IPS-18a (cell line): Measurements from ENCODE around the gene CASP5.

ENCODE experiments used
- H3K27ac ChIP-seq: one replicate; pipeline ENCODE4 v1.5.1; 2013; ENCODE audit warnings: low read length
- H3K27me3 ChIP-seq: one replicate; pipeline ENCODE4 v1.6.1; 2013; ENCODE audit warnings: mild to moderate bottlenecking, low read length; ENCODE audit not compliant: control insufficient read depth, insufficient read depth
- H3K36me3 ChIP-seq: one replicate; pipeline ENCODE4 v1.6.1; 2013; ENCODE audit warnings: low read depth, low read length; ENCODE audit not compliant: control insufficient read depth
- H3K4me1 ChIP-seq: one replicate; pipeline ENCODE4 v1.6.1; 2013; ENCODE audit warnings: low read depth, low read length; ENCODE audit not compliant: control insufficient read depth
- H3K4me3 ChIP-seq: one replicate; pipeline ENCODE4 v1.5.1; 2013; ENCODE audit warnings: low read length
- H3K9ac ChIP-seq: one replicate; pipeline ENCODE4 v1.6.1; 2013; ENCODE audit warnings: mild to moderate bottlenecking, low read length, moderate library complexity
- H3K9me3 ChIP-seq: one replicate; pipeline ENCODE4 v1.6.1; 2013; ENCODE audit warnings: low read depth, low read length; ENCODE audit not compliant: control insufficient read depth

The CASP5 gene

GRCh38 chr11:104962852-104963251 is 60.1 kb downstream of the CASP5 start:
- H3K9me3 ChIP-seq, result peaks cover 10% of the 10 kb centered on the region
- no peak overlapping the region for H3K27ac ChIP-seq
- H3K36me3 ChIP-seq, result no peaks in the 10 kb centered on the region
- no peaks in the 10 kb centered on the region for H3K27me3 ChIP-seq
- no peak overlapping the region for H3K9ac ChIP-seq
- H3K4me3 ChIP-seq, result no peak overlapping the region
- H3K4me1 ChIP-seq, result no peaks in the 10 kb centered on the region

GRCh38 chr11:104957280-104957679 is 65.7 kb downstream of the CASP5 start:
- H3K9me3 ChIP-seq, result no peaks in the 10 kb centered on the region
- H3K27ac ChIP-seq, result no peak overlapping the region
- H3K27me3 ChIP-seq, result no peaks in the 10 kb centered on the region
- no peak overlapping the region for H3K9ac ChIP-seq
- H3K36me3 ChIP-seq, result no peaks in the 10 kb centered on the region
- H3K4me3 ChIP-seq, result no peak overlapping the region
- no peaks in the 10 kb centered on the region for H3K4me1 ChIP-seq

GRCh38 chr11:104956528-104956927 is 66.4 kb downstream of the CASP5 start:
- H3K4me1 ChIP-seq, result no peaks in the 10 kb centered on the region
- no peak overlapping the region for H3K9ac ChIP-seq
- no peak overlapping the region for H3K27ac ChIP-seq
- no peaks in the 10 kb centered on the region for H3K36me3 ChIP-seq
- H3K4me3 ChIP-seq, result no peak overlapping the region
- H3K27me3 ChIP-seq, result no peaks in the 10 kb centered on the region
- no peaks in the 10 kb centered on the region for H3K9me3 ChIP-seq

GRCh38 chr11:104946907-104947306 is 76.1 kb downstream of the CASP5 start:
- H3K27ac ChIP-seq, result no peak overlapping the region
- no peaks in the 10 kb centered on the region for H3K4me1 ChIP-seq
- no peak overlapping the region for H3K4me3 ChIP-seq
- H3K27me3 ChIP-seq, result no peaks in the 10 kb centered on the region
- no peaks in the 10 kb centered on the region for H3K9me3 ChIP-seq
- H3K9ac ChIP-seq, result no peak overlapping the region
- no peaks in the 10 kb centered on the region for H3K36me3 ChIP-seq
